GM19238 (cell line): ENCODE measurements around the gene RASIP1.
"Not testable (repeated sequence)": the region's sequence is repeated elsewhere in the genome, so short reads cannot be mapped to it uniquely, and the experiment has no call there.

Experiments used
- DNase-seq: peaks from one replicate; pipeline ENCODE4 v3.0.0; 2011; ENCODE audit warnings: low spot score; ENCODE audit not compliant: insufficient read length

RASIP1 gene, protein sequence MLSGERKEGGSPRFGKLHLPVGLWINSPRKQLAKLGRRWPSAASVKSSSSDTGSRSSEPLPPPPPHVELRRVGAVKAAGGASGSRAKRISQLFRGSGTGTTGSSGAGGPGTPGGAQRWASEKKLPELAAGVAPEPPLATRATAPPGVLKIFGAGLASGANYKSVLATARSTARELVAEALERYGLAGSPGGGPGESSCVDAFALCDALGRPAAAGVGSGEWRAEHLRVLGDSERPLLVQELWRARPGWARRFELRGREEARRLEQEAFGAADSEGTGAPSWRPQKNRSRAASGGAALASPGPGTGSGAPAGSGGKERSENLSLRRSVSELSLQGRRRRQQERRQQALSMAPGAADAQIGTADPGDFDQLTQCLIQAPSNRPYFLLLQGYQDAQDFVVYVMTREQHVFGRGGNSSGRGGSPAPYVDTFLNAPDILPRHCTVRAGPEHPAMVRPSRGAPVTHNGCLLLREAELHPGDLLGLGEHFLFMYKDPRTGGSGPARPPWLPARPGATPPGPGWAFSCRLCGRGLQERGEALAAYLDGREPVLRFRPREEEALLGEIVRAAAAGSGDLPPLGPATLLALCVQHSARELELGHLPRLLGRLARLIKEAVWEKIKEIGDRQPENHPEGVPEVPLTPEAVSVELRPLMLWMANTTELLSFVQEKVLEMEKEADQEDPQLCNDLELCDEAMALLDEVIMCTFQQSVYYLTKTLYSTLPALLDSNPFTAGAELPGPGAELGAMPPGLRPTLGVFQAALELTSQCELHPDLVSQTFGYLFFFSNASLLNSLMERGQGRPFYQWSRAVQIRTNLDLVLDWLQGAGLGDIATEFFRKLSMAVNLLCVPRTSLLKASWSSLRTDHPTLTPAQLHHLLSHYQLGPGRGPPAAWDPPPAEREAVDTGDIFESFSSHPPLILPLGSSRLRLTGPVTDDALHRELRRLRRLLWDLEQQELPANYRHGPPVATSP

DNA sequence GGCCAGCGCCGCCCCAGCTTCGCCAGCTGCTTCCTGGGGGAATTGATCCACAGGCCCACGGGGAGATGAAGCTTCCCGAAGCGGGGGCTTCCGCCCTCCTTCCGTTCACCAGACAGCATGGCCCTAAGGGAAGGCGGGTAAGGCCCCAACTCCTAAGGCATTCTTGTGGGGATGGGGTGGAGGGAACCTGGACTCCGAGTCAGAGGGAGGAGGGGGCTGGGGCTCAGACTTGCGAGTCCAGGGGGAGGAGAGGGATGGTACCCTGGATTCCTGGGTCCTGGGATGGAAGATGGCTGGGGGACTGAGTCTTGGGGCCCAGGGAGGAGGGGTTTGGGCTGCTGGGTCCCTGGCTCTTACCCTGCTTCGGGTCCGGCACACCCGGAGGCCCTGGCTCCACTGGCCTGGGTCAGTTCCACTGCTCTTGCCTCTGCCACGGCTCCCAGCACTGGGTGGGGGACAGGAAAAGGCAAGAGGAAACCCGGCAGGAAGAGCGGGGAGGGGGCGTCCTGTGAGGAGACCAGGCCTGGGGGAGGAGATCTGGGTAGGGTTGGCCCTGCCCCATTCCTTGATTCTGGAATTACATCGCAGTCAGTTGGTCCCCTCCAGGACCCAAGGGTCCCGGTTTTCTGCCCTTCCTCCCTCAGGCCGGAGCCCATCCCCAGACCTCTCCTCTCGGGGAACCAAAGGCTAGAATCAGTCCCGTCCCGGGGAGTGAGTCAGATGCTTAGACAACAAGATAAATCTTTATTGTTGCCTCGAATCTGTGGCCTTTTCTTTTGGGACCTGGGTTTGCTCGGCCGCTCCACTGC, at the start of gene RASIP1:
TSS of gene RASIP1 (minus strand) at position 447 of the 809 bp plus-strand sequence. CDS start at position 119, 328 bp downstream.
- no peak for DNase-seq

DNA sequence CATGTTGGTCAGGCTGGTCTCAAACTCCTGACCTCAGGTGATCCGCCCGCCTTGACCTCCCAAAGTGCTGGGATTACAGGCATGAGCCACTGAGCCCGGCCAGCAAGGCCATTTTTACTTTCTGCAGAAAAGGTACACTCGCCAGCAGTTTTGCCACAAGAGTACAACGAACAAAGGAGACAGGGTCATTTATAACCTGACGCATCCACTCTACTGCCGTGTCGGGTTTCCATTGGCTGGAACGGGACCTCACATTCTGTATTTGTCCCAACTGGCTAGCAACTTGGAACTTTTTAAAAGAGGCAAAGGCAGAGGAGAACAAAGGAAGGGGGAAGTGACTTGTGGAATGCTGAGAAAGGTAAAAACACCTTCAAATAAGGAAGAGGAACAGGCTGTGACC, 46.9 kb upstream of the RASIP1 start:
- DNase-seq, result not testable (repeated sequence)

DNA sequence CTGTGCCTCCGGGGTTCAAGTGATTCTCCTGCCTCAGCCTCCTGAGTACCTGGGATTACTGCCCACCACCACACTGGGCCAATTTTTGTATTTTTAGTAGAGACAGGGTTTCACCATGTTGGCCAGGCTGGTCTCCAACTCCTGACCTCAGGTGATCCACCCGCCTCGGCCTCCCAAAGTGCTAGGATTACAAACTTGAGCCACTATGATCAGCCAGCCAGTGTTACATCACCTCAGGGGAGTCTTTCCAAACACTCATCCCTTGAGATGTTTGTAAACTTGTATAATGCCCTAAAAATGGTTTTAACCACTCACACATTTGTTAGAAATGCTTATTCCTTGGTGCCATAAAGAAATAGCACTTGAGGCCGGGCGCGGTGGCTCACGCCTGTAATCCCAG, 46.0 kb upstream of the RASIP1 start:
- DNase-seq, result not testable (repeated sequence)

DNA sequence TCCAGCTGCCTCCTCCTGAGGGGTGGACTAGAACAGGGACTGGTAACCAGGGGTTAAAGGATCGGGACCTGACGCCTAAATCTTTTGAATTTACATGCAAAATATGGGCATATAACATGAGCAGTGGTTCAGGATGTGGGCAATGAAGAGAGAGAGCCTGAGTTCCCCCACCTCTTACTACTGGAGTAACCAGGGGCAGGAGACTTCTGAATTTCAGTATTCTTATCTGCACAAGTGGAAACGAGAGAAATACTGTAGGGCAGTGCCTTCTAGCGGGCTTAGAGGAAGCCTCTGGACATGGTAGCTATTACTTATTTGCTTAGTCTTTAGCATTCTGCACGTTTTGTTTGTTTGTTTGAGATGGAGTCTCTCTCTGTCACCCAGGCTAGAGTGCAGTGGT, 44.1 kb upstream of the RASIP1 start:
- DNase-seq, result no peak

DNA sequence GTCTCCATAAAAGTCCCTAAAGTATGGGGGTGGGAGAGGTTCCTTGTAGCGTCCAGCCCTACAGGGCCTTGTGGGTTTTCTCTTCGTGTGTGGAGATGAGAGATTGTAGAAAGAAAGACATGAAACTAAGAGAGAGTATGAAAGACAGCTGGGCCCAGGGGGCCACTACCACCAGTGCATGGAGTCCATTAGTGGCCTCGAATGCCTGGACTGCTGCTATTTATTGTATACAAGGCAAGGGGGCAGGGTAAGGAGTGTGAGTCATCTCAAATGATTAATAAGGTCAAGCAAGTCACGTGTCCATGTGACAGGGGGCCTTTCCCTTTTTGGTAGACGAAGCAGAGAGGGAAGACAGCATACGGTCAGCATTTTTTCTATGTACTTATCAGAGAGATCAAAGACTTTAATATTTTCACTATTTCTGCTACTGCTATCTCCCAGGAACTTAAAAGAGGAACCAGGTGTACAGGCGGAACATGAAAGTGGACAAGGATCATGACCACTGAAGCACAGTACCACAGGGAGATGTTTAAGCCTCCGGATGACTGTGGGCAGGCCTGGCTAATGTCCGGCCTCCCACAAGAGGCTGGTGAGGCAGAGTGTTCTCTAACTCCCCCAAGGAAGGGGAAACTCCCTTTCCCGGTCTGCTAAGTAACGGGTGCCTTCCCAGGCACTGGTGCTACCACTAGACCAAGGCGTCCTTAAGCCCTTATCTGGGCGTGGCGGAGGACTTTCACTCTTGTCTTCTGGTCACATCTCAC, 40.4 kb upstream of the RASIP1 start:
- DNase-seq, result no peak

DNA sequence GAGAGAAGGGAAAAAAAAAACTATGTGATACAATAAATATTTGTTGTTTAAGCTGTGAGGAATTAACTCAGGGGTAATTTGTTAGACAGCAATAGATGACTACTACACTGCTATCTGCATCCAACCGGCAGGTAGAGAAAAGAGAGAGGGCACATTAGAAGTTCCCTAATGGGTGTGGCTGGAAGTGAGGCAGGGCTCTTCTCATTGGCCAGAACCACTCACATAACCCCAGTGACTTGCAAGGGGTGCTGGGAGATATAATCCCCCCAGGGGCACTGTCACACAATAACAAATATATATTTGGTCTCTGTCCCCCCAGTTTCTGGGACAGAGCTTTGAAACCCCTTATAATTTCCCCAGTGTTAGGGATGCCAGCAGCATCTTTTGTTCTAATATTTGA, 39.2 kb upstream of the RASIP1 start:
- DNase-seq, result no peak

DNA sequence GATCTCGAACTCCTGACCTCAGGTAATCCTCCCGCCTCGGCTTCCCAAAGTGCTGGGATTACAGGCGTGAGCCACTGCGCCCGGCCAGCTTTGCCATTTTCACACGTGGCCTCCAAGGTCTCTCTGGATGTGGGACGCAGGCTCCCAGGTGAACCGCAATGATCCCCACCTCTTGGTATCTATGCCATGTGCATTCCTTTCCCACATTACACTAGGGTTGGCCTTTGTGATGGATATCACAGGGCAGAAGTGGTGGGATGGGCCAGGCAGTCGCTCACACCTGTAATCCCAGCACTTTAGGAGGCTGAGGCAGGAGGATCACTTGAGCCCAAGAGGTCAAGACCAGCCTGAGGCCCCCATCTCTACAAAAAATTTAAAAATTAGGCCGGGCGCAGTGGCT, 37.3 kb upstream of the RASIP1 start:
- DNase-seq, result no peak

DNA sequence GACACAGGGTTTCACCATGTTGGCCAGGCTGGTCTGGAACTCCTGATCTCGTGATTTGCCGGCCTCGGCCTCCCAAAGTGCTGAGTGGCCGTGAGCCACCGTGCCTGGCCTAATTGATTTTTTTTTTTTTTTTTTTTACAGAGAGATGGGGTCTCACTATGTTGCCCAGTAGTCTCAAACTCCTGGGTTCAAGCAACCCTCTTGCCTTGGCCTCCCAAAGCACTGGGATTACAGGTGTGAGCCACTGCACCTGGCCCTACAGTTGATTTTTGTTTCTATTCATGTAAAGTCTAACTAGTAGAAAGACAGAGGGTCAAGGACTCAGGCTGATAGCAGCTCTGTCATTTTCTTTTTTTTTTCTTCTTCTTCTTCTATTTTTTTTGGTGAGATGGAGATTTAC, 36.7 kb upstream of the RASIP1 start:
- no peak for DNase-seq

DNA sequence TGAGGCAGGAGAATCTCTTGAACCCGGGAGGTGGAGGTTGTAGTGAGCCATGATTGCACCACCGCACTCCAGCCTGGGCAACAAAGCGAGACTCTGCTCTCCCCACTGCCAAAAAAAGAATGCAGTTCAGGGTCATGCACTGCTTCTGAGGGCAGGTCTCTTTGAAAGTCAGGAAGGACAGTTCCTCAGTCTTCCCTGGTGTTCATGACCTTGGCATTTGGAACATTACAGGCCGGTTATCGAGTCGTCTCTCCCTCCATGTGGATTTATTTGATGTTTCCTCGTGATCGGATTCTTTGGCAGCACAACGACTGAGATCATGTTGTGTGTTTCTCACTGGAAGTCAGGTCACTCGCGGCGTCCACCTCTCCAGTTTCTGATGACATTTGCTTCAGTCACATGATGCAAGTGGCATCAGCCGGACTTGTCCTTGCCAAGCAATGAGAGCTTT, 32.1 kb upstream of the RASIP1 start:
- DNase-seq, result no peak

DNA sequence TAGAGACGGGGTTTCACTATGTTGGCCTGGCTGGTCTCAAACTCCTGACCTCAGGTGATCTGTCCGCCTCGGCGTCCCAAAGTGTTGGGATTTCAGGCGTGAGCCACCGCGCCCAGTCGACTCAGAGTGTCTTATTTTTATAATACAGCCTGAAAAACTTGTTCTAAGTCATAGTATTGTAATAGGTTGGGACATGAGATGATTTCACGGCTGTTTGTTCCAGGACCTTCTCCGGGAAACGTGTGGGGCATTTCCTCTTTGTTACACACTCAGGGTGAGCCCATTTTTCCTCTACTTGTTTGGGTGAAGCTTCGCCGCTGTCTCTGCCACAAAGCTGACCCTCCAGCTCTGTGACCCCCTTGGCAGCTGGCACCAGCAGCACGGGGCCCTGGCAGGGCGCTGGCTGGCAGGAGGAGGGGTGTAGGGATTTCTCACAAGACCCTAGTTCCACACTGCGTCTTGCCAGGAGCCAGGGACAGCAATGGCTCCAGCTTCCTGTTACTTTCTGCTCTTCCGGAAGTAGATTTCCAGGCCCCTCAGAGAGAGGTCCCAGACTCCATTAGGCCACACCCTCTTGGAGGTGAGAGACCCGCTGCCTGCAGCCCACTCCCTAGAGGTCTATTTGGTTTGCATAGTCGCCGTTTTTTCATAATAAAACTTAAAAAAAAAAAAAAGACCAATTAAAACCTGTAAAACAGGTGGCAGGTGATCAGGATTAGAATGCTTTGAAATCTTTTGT, 30.5 kb upstream of the RASIP1 start:
- DNase-seq, result no peak

DNA sequence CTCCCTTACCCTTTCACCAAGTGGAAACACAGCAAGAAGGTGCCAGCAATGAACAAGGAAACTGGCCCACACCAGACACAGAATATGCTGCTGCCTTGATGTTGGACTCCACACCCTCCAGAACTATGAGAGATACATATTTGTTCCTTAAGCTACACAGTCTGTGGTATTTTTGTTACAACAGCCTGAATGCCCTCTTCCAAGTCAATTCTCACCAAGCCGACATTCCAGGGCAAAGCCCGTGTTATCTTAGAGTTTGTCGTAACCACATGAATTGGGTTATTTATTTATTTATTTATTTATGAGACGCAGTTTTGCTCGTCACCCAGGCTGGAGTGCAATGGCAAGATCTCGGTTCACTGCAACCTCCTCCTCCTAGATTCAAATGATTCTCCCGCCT, 29.9 kb upstream of the RASIP1 start:
- no peak for DNase-seq

DNA sequence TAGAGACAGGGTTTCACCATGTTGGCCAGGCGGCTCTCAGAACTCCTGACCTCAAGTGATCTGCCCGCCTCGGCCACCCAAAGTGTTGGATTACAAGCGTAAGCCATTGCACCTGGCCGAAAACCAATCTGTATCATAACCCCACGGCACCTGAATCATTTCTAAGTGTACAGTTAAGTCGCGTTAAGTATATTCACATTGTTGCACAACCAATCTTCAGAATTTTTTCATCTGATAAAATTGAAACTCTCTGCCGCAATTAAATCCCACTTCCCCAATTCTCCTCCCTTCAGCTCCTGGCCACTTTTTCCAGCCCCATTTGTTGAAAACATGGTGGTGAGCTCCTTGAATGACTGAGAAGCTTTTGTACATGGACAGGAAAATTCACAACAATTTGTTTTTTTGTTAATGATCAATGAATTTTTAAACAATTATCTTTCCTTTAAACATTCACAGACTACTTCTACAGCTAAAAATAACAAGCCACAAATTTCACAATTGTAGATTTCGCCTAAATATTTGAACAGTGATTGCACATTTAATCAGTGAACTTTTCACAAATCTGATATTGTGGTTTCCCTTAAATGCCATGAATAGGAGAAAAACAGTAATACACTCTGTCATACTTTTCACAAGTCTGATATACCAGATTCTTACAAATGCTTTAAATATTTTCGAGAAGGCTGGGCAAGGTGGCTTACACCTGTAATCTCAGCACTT, 28.7 kb upstream of the RASIP1 start:
- DNase-seq, result no peak

DNA sequence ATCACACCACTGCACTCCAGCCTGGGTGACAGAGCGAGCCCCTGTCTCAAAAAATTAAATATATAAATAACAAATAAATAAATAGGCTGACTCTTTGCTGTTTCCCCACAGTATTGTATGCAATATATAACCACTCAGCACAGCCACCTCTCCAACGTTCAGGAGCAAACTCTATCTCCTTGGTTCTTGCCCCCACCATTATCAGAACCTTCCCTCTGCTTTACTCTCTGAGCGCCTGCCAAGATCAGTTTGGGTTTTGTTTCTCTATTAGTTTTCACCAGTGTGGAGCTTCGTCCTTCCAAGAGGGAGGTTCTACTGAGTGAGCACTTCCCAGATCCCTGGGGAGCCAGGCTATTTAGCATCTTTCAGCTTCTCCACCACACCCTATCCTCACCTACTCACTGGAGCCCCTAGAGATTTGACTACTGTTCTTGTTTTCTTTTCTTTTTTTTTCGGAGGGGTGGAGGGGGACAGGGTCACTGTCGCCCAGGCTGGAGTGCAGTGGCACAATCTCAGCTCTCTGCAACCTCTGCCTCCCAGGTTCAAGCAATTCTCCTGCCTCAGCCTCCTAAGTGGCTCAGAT, 27.9 kb upstream of the RASIP1 start:
- DNase-seq, result not testable (repeated sequence)

DNA sequence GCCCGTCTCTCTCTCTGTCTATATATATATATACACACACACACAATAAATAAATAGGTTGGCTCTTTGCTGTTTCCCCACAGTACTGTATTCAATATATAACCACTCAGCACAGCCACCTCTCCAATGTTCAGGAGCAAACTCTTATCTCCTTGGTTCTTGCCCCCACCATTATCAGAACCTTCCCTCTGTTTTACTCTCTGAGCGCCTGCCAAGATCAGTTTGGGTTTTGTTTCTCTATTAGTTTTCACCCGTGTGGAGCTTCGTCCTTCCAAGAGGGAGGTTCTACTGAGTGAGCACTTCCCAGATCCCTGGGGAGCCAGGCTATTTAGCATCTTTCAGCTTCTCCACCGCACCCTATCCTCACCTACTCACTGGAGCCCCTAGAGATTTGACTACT, 25.4 kb upstream of the RASIP1 start:
- not testable (repeated sequence) for DNase-seq

DNA sequence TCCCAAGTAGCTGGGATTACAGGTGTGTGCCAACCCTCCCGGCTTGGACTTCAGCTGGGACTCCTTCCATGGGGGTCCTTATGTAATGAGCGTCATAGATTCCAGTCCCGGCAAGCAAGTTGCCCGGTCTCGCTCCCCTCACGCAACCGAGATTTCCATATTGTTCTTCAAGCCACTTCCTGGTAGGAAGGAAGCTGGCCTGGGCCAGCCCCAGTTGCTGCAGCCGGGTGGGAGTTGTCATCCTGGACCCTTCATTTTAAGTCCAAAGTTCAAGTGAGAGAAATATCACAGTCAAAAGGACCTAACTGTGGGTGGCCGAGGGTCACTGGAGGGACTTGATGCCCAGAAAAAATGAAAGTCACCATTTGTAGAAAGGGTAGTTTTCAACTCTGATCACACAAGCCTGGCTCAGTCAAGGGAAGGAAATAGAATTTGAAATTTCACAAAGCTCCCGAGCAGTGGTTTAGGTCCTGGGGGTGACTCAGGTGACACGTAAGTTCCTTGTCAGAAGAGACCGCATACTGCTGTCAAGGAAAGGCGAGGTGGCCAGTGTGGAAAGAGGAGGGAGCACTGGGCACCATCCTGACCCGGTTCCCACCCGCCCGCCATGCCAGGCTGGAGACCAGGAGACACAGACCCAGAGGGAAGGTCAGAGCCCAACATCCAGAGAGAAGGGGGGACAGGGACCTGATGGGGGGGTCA, 20.2 kb upstream of the RASIP1 start:
- DNase-seq, result no peak

DNA sequence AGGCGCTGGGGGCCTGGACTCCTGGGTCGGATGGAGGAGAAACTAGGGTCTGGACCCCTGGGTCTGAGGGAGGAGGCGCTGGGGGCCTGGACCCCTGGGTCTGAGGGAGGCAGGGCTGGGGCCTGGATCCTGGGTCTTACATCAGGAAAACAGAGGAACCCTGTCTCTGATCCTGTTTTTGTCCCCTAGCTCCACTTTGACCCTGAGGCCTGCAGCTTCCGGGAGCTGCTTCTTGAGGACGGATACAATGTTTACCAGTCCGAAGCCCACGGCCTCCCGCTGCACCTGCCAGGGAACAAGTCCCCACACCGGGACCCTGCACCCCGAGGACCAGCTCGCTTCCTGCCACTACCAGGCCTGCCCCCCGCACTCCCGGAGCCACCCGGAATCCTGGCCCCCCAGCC, 17.3 kb upstream of the RASIP1 start:
- no peak for DNase-seq

DNA sequence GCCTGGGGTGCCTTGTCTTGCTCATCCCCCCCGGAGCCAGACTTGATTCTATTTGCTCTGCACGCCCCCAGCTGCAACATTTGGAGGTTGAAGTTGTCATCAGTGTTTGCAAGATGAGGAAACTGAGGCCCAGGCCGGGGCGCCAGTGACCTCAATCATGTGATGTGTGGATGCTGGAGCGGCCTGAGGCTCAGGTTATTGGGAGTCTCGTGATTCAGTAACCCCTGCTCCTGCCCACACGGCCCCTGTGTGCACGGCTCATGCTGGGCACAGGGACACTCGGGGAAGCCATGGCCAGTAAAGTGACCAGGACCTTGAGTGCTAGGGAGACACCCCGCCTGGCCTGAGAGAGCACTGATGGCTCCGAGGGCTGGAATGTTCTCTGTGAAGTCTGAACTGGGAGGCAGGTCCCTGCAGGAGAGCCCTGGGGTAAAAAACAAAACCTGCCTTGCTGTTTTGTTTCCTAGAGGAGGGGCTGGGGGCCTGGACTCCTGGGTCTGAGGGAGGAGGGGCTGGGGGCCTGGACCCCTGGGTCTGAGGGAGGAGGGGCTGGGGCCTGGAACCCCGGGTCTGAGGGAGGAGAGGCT, 16.8 kb upstream of the RASIP1 start:
- DNase-seq, result no peak

DNA sequence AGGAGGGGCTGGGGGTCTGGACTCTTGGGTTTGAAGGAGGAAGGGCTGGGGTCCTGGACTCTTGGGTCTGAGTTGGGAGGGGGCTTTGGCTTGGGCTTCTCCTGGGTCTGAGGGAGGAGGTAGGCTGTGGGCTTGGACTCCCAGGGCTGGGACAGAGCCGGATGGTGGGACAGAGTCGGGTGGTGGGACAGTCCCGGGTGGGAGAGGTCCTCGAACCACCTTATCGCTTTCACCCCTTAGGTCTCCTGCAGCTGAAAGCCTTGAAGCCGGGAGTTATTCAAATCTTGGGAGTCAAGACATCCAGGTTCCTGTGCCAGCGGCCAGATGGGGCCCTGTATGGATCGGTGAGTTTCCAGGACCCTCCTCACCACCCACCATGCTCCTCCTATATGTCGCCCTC, 16.3 kb upstream of the RASIP1 start:
- no peak for DNase-seq
